Tibial artery (tissue), 4 donors: ENCODE measurements around the gene TNS4.

Experiments used
- DNase-seq, 2 donors: peaks; one replicate each; pipeline ENCODE4 v3.0.0-alpha.2; 2019
- H3K27ac ChIP-seq, 2 donors: fragments of 200-600 bp; sonication (generic) in 1 of 2; 1 replicate in 1 of 2; 2 replicates in 1 of 2; pipeline ENCODE4 v1.5.1; 2018 to 2019; ENCODE audit warnings: mild to moderate bottlenecking in 1 of 2
- H3K27me3 ChIP-seq, 2 donors: fragments of 200-600 bp; sonication (generic) in 1 of 2; one replicate each; pipeline versions ENCODE4 v1.5.1 to v1.6.0; 2016 to 2019
- H3K36me3 ChIP-seq, 3 donors: fragments of 200-600 bp; sonication (generic) in 2 of 3; one replicate each; pipeline ENCODE4 v1.5.1; 2016 to 2019; ENCODE audit warnings: mild to moderate bottlenecking in 2 of 3
- H3K4me1 ChIP-seq, 4 donors: fragments of 200-600 bp; sonication (generic) in 2 of 4; 1 replicate in 3 of 4; 2 replicates in 1 of 4; pipeline ENCODE4 v1.5.1; 2016 to 2019
- H3K4me3 ChIP-seq, 2 donors: fragments of 200-600 bp; sonication (generic) in 1 of 2; 1 replicate in 1 of 2; 2 replicates in 1 of 2; pipeline ENCODE4 v1.5.1; 2018 to 2019; ENCODE audit warnings: mild to moderate bottlenecking in 2 of 2
- H3K9me3 ChIP-seq, 3 donors: fragments of 200-600 bp; sonication (generic) in 1 of 3; one replicate each; pipeline ENCODE4 v1.5.1; 2016 to 2019
- intact Hi-C: fragments of 100-400 bp; cut with DNase I; formaldehyde crosslinking; loops from one replicate; pipeline ENCODE4 v1.15.0; 2023; ENCODE audit warnings: low total_unique reads
- TF ChIP-seq, protein P1 (sequence below), 2 experiments: fragments of 200-600 bp in 1 of 2; fragments of 450-650 bp in 1 of 2; IDR thresholded peaks; one replicate each; pipeline ENCODE4 v1.5.1; 2017 to 2019; ENCODE audit warnings: antibody characterized with exemption in 2 of 2, mild to moderate bottlenecking in 1 of 2, moderate library complexity in 1 of 2

TNS4 gene

DNA sequence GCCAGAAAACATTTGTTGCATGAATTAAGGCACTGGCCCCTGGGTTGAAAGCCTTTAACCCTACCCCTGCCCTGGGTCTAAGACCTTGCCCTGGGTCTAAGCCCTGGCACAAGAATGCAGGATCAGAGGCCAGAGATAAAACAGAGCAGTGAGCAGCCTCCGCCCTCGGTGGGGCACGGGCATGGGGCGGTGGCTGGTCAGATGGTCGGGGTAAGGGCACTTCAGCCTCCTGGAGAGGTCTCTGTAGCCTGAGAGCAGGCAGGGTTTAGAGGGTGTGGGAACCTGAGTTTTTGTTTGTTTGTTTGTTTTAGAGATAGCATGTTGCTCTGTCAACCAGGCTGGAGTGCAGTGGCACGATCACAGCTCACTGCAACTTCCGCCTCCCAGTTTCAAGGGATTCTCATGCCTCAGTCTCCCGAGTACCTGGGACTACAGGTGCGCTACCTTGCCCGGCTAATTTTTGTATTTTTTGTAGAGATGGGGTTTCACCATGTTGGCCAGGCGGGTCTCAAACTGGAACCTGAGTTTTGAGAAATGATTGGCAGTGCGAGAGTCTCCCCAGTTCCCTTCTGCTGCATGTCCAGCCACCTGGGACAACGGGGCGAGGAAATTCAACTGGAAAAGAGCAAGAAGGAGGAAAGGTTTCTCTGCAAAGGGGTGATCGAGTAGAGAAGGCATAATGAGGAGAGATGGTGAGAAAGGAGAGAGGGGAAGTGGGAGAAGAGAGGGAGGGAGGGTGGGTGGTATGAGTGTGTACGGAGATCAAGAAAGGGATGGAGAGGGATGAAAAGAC is 27.7 kb downstream of the TNS4 start:
- H3K27me3 ChIP-seq: no peaks in the 10 kb centered on the region
- no peaks in the 10 kb centered on the region for H3K9me3 ChIP-seq
- peaks cover 0 to 21% (median 10%) of the 10 kb centered on the region in 4 donors for H3K4me1 ChIP-seq
- H3K36me3 ChIP-seq: no peaks in the 10 kb centered on the region
- TF ChIP-seq, protein P1, sequence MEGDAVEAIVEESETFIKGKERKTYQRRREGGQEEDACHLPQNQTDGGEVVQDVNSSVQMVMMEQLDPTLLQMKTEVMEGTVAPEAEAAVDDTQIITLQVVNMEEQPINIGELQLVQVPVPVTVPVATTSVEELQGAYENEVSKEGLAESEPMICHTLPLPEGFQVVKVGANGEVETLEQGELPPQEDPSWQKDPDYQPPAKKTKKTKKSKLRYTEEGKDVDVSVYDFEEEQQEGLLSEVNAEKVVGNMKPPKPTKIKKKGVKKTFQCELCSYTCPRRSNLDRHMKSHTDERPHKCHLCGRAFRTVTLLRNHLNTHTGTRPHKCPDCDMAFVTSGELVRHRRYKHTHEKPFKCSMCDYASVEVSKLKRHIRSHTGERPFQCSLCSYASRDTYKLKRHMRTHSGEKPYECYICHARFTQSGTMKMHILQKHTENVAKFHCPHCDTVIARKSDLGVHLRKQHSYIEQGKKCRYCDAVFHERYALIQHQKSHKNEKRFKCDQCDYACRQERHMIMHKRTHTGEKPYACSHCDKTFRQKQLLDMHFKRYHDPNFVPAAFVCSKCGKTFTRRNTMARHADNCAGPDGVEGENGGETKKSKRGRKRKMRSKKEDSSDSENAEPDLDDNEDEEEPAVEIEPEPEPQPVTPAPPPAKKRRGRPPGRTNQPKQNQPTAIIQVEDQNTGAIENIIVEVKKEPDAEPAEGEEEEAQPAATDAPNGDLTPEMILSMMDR (IDR thresholded peaks at IDR 0.05): no peak
- intact Hi-C loops: no loop called here
- no peak for DNase-seq
- H3K27ac ChIP-seq: no peak overlapping the region
- H3K4me3 ChIP-seq: no peak overlapping the region

DNA sequence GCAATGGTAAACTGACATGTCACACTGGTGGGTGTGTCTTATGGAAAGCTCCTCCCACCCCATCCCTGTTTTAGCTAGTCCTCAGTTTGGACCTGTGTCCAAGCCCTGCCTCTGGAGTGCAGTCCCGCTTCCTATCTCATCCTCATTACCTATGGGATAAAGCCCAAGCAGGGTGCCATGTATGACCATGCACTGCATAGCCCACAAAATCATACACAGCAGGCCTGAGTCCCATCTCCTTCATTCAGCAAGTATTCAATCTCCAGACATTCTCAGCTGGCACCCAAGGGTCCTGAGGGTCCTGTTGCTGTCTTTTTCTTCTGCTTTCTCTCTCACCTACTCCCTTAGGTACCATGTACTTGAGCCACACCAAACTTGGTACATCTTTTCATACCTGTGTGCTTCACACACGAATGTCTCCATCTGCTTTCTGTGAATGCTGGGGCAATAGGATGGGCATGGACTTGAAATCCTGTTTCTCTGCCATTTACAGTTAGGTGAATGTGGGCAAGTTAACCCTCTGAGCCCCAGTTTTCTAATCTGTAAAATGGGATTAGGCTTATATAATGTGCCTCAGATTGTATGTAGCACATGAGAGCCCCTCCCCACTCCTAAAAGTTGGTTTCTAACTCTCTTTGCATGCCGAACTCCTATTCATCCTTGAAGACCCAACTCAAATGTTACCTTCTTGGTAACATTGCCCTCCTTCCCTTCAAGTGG is 28.5 kb downstream of the TNS4 start:
- Histone ChIP-seq H3K36me3 (no peaks in the 10 kb centered on the region), H3K27me3 (peaks cover 0 to 1% of the 10 kb centered on the region in 2 donors), H3K4me1 (peaks cover 0 to 21% (median 10%) of the 10 kb centered on the region in 4 donors), H3K9me3 (no peaks in the 10 kb centered on the region), H3K4me3 (no peak overlapping the region), H3K27ac (no peak overlapping the region)
- intact Hi-C loops: no loop called here
- DNase-seq: no peak
- TF ChIP-seq, protein P1 (IDR thresholded peaks at IDR 0.05): no peak

DNA sequence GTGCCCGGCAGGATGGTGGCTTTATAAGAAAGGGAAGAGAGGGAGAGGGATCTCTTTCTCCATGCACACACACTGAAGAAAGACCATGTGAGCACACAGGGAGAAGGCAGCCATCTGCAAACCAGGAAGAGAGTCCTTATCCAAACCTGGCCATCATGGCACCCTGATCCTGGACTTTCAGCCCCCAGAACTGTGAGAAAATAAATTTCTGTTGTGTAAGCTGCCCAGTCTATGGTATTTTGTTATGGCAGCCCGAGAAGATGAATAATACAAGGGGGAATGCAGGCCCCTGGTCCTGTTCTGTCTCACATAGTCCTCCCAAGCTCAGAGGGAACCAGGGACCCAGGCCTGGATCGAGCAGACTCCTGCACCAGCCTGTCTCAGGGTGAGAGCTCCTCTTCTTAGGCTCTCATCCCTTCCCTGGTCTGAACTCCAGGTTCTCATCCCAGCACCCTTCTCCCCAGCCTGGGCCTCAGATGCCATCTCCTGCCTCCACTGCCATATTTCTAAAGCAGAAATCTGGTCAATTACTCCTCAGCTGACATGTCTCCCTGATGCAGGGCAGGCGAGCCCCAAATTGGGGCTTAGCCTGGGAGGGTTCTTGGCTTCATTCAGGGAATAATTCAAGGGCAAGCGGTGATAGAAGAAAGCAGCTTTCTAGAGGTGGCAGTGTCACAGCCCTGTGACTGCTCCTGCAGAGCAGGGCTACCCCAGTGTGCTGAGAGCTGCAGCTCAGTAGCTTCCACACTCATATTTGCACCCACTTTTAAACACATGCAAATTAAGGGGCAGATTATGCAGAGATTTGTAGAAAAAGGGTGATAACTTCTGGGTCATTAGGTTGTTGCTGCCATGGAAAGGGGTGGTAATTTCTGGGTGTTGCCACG is 29.3 kb downstream of the TNS4 start:
- H3K27ac ChIP-seq: peak overlapping the region; percentile 3 to 37
- no peaks in the 10 kb centered on the region for H3K9me3 ChIP-seq
- peaks cover 0 to 6% of the 10 kb centered on the region in 2 donors for H3K27me3 ChIP-seq
- intact Hi-C loops: no loop called here
- TF ChIP-seq, protein P1 (IDR thresholded peaks at IDR 0.05): no peak
- DNase-seq: no peak
- no peak overlapping the region for H3K4me3 ChIP-seq
- H3K4me1 ChIP-seq: peaks cover 0 to 21% (median 10%) of the 10 kb centered on the region in 4 donors
- H3K36me3 ChIP-seq: no peaks in the 10 kb centered on the region

DNA sequence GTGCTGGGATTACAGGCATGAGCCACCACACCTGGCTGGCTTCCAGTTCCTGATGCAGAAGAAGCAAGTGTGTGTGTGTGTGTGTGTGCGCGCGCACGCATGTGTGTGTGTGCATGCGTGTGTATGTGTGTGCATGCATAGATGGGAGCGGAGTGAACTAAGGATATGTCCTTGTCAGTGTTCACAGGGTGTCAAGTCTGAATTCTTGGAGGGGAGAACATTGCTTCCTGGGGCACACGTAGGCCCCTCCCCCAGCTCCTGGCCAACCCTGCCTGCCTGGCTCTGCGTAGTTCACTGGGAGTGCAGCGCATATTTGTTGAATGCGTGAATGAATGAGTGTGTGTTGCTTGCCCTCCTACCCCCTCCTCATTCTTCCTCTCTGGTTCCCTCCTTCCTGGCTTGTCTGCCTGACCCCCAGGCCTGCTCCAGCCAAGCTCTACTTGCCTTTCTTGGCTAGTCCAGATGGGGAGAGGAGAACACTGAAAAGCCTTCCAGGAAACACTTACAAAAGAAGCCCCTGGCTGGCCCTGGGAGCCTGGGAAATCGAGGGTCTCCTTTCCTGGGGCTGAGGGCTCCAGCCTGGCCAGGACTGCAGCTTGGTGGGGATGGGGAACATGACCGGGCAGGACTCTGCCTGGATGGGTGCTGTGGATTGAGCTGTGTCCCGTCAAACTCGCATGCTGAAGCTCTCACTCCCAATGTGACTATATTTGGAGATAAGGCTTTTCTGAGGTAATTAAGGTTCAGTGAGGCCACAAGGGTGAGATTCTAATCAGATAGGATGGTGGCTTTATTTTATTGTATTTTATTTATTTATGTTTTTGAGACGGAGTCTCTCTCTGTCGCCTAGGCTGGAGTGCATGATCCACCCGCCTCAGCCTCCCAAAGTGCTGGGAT is 30.2 kb downstream of the TNS4 start:
- Histone ChIP-seq H3K4me1 (peaks cover 0 to 21% (median 10%) of the 10 kb centered on the region in 4 donors), H3K27ac (peak overlapping the region in 1 of 2 donors; percentile 37), H3K36me3 (no peaks in the 10 kb centered on the region), H3K27me3 (peaks cover 0 to 6% of the 10 kb centered on the region in 2 donors), H3K9me3 (no peaks in the 10 kb centered on the region), H3K4me3 (no peak overlapping the region)
- TF ChIP-seq, protein P1 (IDR thresholded peaks at IDR 0.05): no peak
- DNase-seq: no peak
- intact Hi-C loops: no loop called here
